ENCODE results near the gene REPIN1. TPM values are rescaled to one million over a fixed set of nuclear protein-coding genes. Genes with fewer than 3 reads are reported as not detected.

The REPIN1 gene
- total RNA-seq, 1 experiment from 2014 or later = 124 TPM

GRCh38 chr7:150370612-150371071 is 2.0 kb downstream of the REPIN1 start:
- no peaks in the 10 kb centered on the region for H3K9me3 ChIP-seq (ENCODE audit: low read length)
- no peaks in the 10 kb centered on the region for H3K9me2 ChIP-seq (replicated peaks; ENCODE audit: low read length)
- intact Hi-C loops (cut with micrococcal nuclease) = no loop called here
- H3K4me2 ChIP-seq (ENCODE audit: low read length) = peak overlapping the region; percentile 94
- H3K27me3 ChIP-seq (ENCODE audit: low read length) = no peaks in the 10 kb centered on the region
- no TSS peak for BruUV-seq (replicated peaks)
- 0 out of 2 replicates have a peak overlapping the region, but pooled peaks have one; percentile 92 for H3K9ac ChIP-seq (ENCODE audit: low read length)
- DNase-seq = peak; percentile 19
- peak overlapping the region; percentile 87; the same call in 1 of the 2 replicates for H3K4me3 ChIP-seq (ENCODE audit: low read length)
- no peaks in the 10 kb centered on the region for H3F3A ChIP-seq (ENCODE audit: low read length, unreplicated experiment)
- ATAC-seq = no peak
- no peaks in the 10 kb centered on the region for H3K36me3 ChIP-seq (ENCODE audit: low read depth, low read length)
- 0 out of 2 replicates have a peak overlapping the region, but pooled peaks have one; percentile 7 for H3K27ac ChIP-seq (ENCODE audit: low read length)
- ChIA-PET POLR2A (ENCODE audit: unreplicated experiment) (no interaction called here), CTCF (no interaction called here)
- TF ChIP-seq EZH2phosphoT487 (IDR thresholded peaks at IDR 0.05; ENCODE audit: borderline replicate concordance, low read length) = no peak
- no peak for TF ChIP-seq CTCF (conservative IDR thresholded peaks at IDR 0.05; ENCODE audit: low read depth, low read length)
- TF ChIP-seq EZH2 (IDR thresholded peaks at IDR 0.05; ENCODE audit: low read length, unreplicated experiment) = no peak
- peaks cover 52% of the 10 kb centered on the region for H3K79me2 ChIP-seq (ENCODE audit: low read length)
- no peak overlapping the region for H2AFZ ChIP-seq (ENCODE audit: low read length)
- H3K4me1 ChIP-seq (ENCODE audit: insufficient read depth, low read length) = peaks cover 25% of the 10 kb centered on the region
- H4K20me1 ChIP-seq (ENCODE audit: low read length) = 0 out of 2 replicates have a peak, but pooled peaks cover 11% of the 10 kb centered on the region

- DNase-seq (no peak), ATAC-seq (no peak)
- Histone ChIP-seq H3K36me3 (ENCODE audit: low read depth, low read length) (no peaks in the 10 kb centered on the region), H3K9me2 (replicated peaks; ENCODE audit: low read length) (no peaks in the 10 kb centered on the region), H3K9me3 (ENCODE audit: low read length) (no peaks in the 10 kb centered on the region), H3K9ac (ENCODE audit: low read length) (no peak overlapping the region), H2AFZ (ENCODE audit: low read length) (no peak overlapping the region), H4K20me1 (ENCODE audit: low read length) (0 out of 2 replicates have a peak, but pooled peaks cover 11% of the 10 kb centered on the region), H3K27ac (ENCODE audit: low read length) (no peak overlapping the region), H3K4me2 (ENCODE audit: low read length) (no peak overlapping the region; the same call in 1 of the 2 replicates), H3K27me3 (ENCODE audit: low read length) (no peaks in the 10 kb centered on the region), H3K4me3 (ENCODE audit: low read length) (no peak overlapping the region), H3K4me1 (ENCODE audit: insufficient read depth, low read length) (peaks cover 25% of the 10 kb centered on the region), H3K79me2 (ENCODE audit: low read length) (peaks cover 52% of the 10 kb centered on the region), H3F3A (ENCODE audit: low read length, unreplicated experiment) (no peaks in the 10 kb centered on the region)
- ChIA-PET POLR2A (ENCODE audit: unreplicated experiment) (no interaction called here), CTCF (no interaction called here)
- no TSS peak for BruUV-seq (replicated peaks)
- TF ChIP-seq EZH2phosphoT487 (IDR thresholded peaks at IDR 0.05; ENCODE audit: borderline replicate concordance, low read length) (no peak), CTCF (conservative IDR thresholded peaks at IDR 0.05; ENCODE audit: low read depth, low read length) (no peak), EZH2 (IDR thresholded peaks at IDR 0.05; ENCODE audit: low read length, unreplicated experiment) (no peak)
- intact Hi-C loops (cut with micrococcal nuclease) = no loop called here
Measured at GRCh38 chr7:150371131-150371995, 2.7 kb downstream of the REPIN1 start.

GRCh38 chr7:150371996-150372270 is 3.3 kb downstream of the REPIN1 start:
- CTCF ChIA-PET = no interaction called here
- Histone ChIP-seq H3K4me1 (ENCODE audit: insufficient read depth, low read length) (peaks cover 25% of the 10 kb centered on the region), H2AFZ (ENCODE audit: low read length) (no peak overlapping the region), H3K36me3 (ENCODE audit: low read depth, low read length) (no peaks in the 10 kb centered on the region), H3K27ac (ENCODE audit: low read length) (no peak overlapping the region), H4K20me1 (ENCODE audit: low read length) (0 out of 2 replicates have a peak, but pooled peaks cover 11% of the 10 kb centered on the region), H3K9me3 (ENCODE audit: low read length) (no peaks in the 10 kb centered on the region), H3K4me2 (ENCODE audit: low read length) (no peak overlapping the region), H3K4me3 (ENCODE audit: low read length) (no peak overlapping the region), H3K9me2 (replicated peaks; ENCODE audit: low read length) (no peaks in the 10 kb centered on the region), H3K27me3 (ENCODE audit: low read length) (no peaks in the 10 kb centered on the region), H3K9ac (ENCODE audit: low read length) (no peak overlapping the region), H3K79me2 (ENCODE audit: low read length) (peaks cover 52% of the 10 kb centered on the region), H3F3A (ENCODE audit: low read length, unreplicated experiment) (no peaks in the 10 kb centered on the region)
- no peak for DNase-seq
- POLR2A ChIA-PET (ENCODE audit: unreplicated experiment) = no interaction called here
- ATAC-seq = no peak
- intact Hi-C loops (cut with micrococcal nuclease) = no loop called here
- no TSS peak for BruUV-seq (replicated peaks)
- TF ChIP-seq EZH2 (IDR thresholded peaks at IDR 0.05; ENCODE audit: low read length, unreplicated experiment) (no peak), CTCF (conservative IDR thresholded peaks at IDR 0.05; ENCODE audit: low read depth, low read length) (no peak), EZH2phosphoT487 (IDR thresholded peaks at IDR 0.05; ENCODE audit: borderline replicate concordance, low read length) (no peak)
